Neural progenitor cell (in vitro differentiated cells): ENCODE data around the gene KIF4A. TPM values are rescaled to one million over a fixed set of nuclear protein-coding genes. Genes with fewer than 3 reads are reported as not detected.
A peak's percentile ranks its signal among the peaks of the same experiment; 100 is the strongest.

Experiments used
- DNase-seq: peaks from one replicate; pipeline ENCODE4 v3.0.0-alpha.2; 2016; ENCODE audit warnings: low spot score
- H2AFZ ChIP-seq: fragments of 200-600 bp; sonication (generic); replicated peaks from 2 replicates; pipeline ENCODE4 v1.6.1; 2016; ENCODE audit warnings: antibody characterized with exemption
- H3F3A ChIP-seq: fragments of 200-600 bp; sonication (generic); 2 replicates; pipeline ENCODE4 v1.6.1; 2016; ENCODE audit warnings: antibody characterized with exemption, low read depth
- H3K27ac ChIP-seq: fragments of 200-600 bp; sonication (generic); 2 replicates; pipeline ENCODE4 v1.5.1; 2016; ENCODE audit warnings: mild to moderate bottlenecking
- H3K27me3 ChIP-seq: fragments of 200-600 bp; sonication (generic); 2 replicates; pipeline ENCODE4 v1.6.1; 2016; ENCODE audit warnings: mild to moderate bottlenecking, moderate library complexity
- H3K36me3 ChIP-seq: fragments of 200-600 bp; sonication (generic); 2 replicates; pipeline ENCODE4 v1.5.1; 2016
- H3K4me1 ChIP-seq: fragments of 200-600 bp; sonication (generic); 2 replicates; pipeline ENCODE4 v1.6.1; 2016; ENCODE audit warnings: mixed run types
- H3K4me2 ChIP-seq: fragments of 200-600 bp; sonication (generic); 2 replicates; pipeline ENCODE4 v1.6.1; 2016
- H3K4me3 ChIP-seq: fragments of 200-600 bp; sonication (generic); 2 replicates; pipeline ENCODE4 v1.5.1; 2016
- H3K79me2 ChIP-seq: fragments of 200-600 bp; sonication (generic); 2 replicates; pipeline ENCODE4 v1.6.1; 2016; ENCODE audit warnings: low read depth
- H3K9ac ChIP-seq: fragments of 200-600 bp; sonication (generic); 2 replicates; pipeline ENCODE4 v1.6.1; 2016
- H3K9me3 ChIP-seq: fragments of 200-600 bp; sonication (generic); 2 replicates; pipeline ENCODE4 v1.5.1; 2016; ENCODE audit warnings: low read depth
- H4K20me1 ChIP-seq: fragments of 200-600 bp; sonication (generic); 2 replicates; pipeline ENCODE4 v1.6.1; 2016; ENCODE audit warnings: low read depth
- H3K27ac Mint-ChIP-seq: 3 replicates; pipeline ENCODE4 v1.8.0; 2021; ENCODE audit warnings: mixed read lengths
- H3K27me3 Mint-ChIP-seq: 2 replicates; pipeline ENCODE4 v1.8.0; 2022; ENCODE audit warnings: low read depth, mild to moderate bottlenecking, inconsistent platforms, moderate library complexity, mixed read lengths; ENCODE audit not compliant: insufficient read depth
- H3K36me3 Mint-ChIP-seq: 3 replicates; pipeline ENCODE4 v1.8.0; 2021; ENCODE audit warnings: mixed read lengths
- H3K4me1 Mint-ChIP-seq: 3 replicates; pipeline ENCODE4 v1.8.0; 2021; ENCODE audit warnings: mixed read lengths
- H3K4me3 Mint-ChIP-seq: 3 replicates; pipeline ENCODE4 v1.8.0; 2021; ENCODE audit warnings: mild to moderate bottlenecking, moderate library complexity, mixed read lengths
- H3K9me3 Mint-ChIP-seq: 3 replicates; pipeline ENCODE4 v1.8.0; 2020; ENCODE audit warnings: mixed read lengths
- EZH2 ChIP-seq: fragments of 200-600 bp; sonication (generic); IDR thresholded peaks from 2 replicates; pipeline ENCODE4 v1.6.1; 2017; ENCODE audit warnings: antibody characterized with exemption, mild to moderate bottlenecking, moderate library complexity
- EZH2phosphoT487 ChIP-seq: fragments of 200-600 bp; sonication (generic); IDR thresholded peaks from 2 replicates; pipeline ENCODE4 v1.6.1; 2017; ENCODE audit warnings: antibody characterized with exemption
- total RNA-seq: library from RNA; depleted of rRNA; stranded (reverse); fragments of >200 nt; gene quantifications from 2 replicates; pipeline ENCODE4 v1.2.3, GENCODE V29; 2015; ENCODE audit warnings: low replicate concordance
- TF ChIP-seq, protein P1 (sequence below): fragments of 200-600 bp; sonication (generic); IDR thresholded peaks from 2 replicates; pipeline ENCODE4 v1.5.1; 2017; ENCODE audit warnings: antibody characterized with exemption, mild to moderate bottlenecking

Gene KIF4A
- total RNA-seq, 1 donor from 2014 or later = 77.6 TPM

DNA sequence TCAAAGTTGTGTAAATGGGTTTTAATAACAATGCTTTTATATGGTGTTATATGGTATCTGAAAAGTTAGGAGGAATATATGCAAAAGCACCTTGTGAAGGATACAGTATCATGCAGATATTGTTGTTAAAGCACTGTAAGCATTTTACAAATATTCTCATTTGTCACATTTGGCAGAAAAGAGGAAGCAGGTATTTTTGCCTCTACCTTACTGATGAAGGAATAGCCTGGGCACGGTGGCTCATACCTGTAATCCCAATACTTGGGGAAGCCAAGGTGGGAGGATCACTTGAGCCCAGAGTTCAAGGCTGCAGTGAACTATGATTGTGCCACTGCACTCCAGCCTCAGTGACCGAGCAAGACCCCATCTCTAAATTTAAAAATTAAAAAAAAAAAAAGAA, 121.0 kb downstream of the KIF4A start:
- H3K4me1 Mint-ChIP-seq = no peaks in the 10 kb centered on the region
- no peak for DNase-seq
- no peak overlapping the region for H3K27ac ChIP-seq
- H3F3A ChIP-seq = no peaks in the 10 kb centered on the region
- H3K36me3 ChIP-seq = no peaks in the 10 kb centered on the region
- no peak overlapping the region for H3K4me3 ChIP-seq
- H3K9me3 Mint-ChIP-seq = no peaks in the 10 kb centered on the region
- no peak overlapping the region for H3K4me3 Mint-ChIP-seq
- no peak overlapping the region for H3K27ac Mint-ChIP-seq
- peaks cover 7% of the 10 kb centered on the region for H3K36me3 Mint-ChIP-seq
- no peaks in the 10 kb centered on the region for H3K4me1 ChIP-seq
- no peak overlapping the region for H2AFZ ChIP-seq
- TF ChIP-seq EZH2 (no peak), EZH2phosphoT487 (no peak)
- TF ChIP-seq, protein P1, sequence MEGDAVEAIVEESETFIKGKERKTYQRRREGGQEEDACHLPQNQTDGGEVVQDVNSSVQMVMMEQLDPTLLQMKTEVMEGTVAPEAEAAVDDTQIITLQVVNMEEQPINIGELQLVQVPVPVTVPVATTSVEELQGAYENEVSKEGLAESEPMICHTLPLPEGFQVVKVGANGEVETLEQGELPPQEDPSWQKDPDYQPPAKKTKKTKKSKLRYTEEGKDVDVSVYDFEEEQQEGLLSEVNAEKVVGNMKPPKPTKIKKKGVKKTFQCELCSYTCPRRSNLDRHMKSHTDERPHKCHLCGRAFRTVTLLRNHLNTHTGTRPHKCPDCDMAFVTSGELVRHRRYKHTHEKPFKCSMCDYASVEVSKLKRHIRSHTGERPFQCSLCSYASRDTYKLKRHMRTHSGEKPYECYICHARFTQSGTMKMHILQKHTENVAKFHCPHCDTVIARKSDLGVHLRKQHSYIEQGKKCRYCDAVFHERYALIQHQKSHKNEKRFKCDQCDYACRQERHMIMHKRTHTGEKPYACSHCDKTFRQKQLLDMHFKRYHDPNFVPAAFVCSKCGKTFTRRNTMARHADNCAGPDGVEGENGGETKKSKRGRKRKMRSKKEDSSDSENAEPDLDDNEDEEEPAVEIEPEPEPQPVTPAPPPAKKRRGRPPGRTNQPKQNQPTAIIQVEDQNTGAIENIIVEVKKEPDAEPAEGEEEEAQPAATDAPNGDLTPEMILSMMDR = no peak
- H3K9me3 ChIP-seq = no peaks in the 10 kb centered on the region
- peaks cover 2% of the 10 kb centered on the region for H3K27me3 Mint-ChIP-seq
- no peak overlapping the region for H3K9ac ChIP-seq
- no peaks in the 10 kb centered on the region for H3K27me3 ChIP-seq
- no peaks in the 10 kb centered on the region for H3K79me2 ChIP-seq
- no peak overlapping the region for H3K4me2 ChIP-seq
- no peaks in the 10 kb centered on the region for H4K20me1 ChIP-seq

DNA sequence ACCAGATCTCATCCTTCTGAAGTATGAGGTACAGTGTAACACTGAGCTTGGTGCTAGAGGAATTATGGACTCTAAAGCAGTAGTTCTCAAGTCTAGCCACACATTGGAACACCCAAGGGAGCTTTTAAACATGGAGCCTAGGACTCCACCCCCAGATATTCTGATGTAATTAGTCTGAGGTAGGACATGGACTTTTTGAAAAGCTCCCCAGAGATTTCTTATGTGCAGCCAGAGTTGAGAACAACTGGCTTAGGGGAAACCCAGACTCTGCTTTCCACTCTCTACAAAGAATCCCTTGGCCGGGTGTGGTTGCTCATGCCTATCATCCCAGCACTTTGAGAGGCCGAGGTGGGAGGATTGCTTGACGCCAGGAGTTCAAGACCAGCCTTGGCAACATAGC, 121.6 kb downstream of the KIF4A start:
- no peaks in the 10 kb centered on the region for H3K4me1 ChIP-seq
- Mint-ChIP-seq H3K4me1 (no peaks in the 10 kb centered on the region), H3K27me3 (peaks cover 2% of the 10 kb centered on the region), H3K27ac (no peak overlapping the region), H3K36me3 (peaks cover 7% of the 10 kb centered on the region), H3K4me3 (no peak overlapping the region), H3K9me3 (no peaks in the 10 kb centered on the region)
- H3K4me2 ChIP-seq = no peak overlapping the region
- no peaks in the 10 kb centered on the region for H3K27me3 ChIP-seq
- H3K79me2 ChIP-seq = no peaks in the 10 kb centered on the region
- H2AFZ ChIP-seq = no peak overlapping the region
- no peaks in the 10 kb centered on the region for H4K20me1 ChIP-seq
- TF ChIP-seq EZH2 (no peak), EZH2phosphoT487 (no peak)
- TF ChIP-seq, protein P1 = no peak
- DNase-seq = no peak
- H3K36me3 ChIP-seq = no peaks in the 10 kb centered on the region
- H3K27ac ChIP-seq = no peak overlapping the region
- no peaks in the 10 kb centered on the region for H3K9me3 ChIP-seq
- H3K9ac ChIP-seq = no peak overlapping the region
- H3F3A ChIP-seq = no peaks in the 10 kb centered on the region
- no peak overlapping the region for H3K4me3 ChIP-seq

DNA sequence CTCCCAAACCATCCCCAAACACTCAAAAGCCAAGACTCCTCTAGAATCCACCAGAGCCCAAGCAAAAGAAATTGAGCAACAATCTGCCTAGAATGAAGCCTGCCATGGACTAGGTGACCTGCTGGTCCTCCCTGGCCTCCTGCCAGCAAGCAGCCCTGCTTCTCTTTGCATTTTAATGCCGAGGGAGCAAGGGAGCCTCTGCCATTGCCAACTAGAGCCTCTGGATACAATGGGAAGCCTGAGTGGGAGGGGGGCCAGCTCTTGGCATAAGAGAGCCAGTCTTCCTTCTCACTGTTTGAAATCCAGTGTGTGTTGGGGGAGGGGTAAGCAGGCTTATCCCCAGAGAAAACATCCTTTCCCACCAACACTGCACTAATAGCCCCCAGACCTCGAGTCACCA, 131.7 kb downstream of the KIF4A start:
- peaks cover 2% of the 10 kb centered on the region for H3K9me3 Mint-ChIP-seq
- peak; percentile 21 for DNase-seq
- H3K4me2 ChIP-seq = no peak overlapping the region

More for the DNA sequence above, 131.7 kb downstream of the KIF4A start:
- Histone ChIP-seq H3K4me3 (no peak overlapping the region), H3K27me3 (no peaks in the 10 kb centered on the region), H2AFZ (no peak overlapping the region), H3K27ac (no peak overlapping the region), H3K4me1 (peaks cover 4% of the 10 kb centered on the region), H3K36me3 (no peaks in the 10 kb centered on the region), H3F3A (peaks cover 15% of the 10 kb centered on the region), H3K79me2 (no peaks in the 10 kb centered on the region), H4K20me1 (no peaks in the 10 kb centered on the region), H3K9ac (no peak overlapping the region), H3K9me3 (no peaks in the 10 kb centered on the region)
- Mint-ChIP-seq H3K4me3 (peak overlapping the region; percentile 9), H3K36me3 (peaks cover 2% of the 10 kb centered on the region), H3K4me1 (peaks cover 39% of the 10 kb centered on the region), H3K27ac (peak overlapping the region; percentile 77), H3K27me3 (peaks cover 10% of the 10 kb centered on the region)
- TF ChIP-seq, protein P1 = no peak
- TF ChIP-seq EZH2phosphoT487 (no peak), EZH2 (no peak)
